Esophagus squamous epithelium (tissue), 4 donors: ENCODE results near the gene FBXO11.

Experiments
- CTCF ChIP-seq, 6 experiments: fragments of 450-650 bp in 4 of 6; fragments of 200-600 bp in 2 of 6; sonication (generic) in 2 of 6; IDR thresholded peaks; one replicate each; pipeline ENCODE4 v1.5.1; 2016 to 2019; ENCODE audit warnings: antibody characterized with exemption in 6 of 6, mild to moderate bottlenecking in 4 of 6, moderate library complexity in 4 of 6
- POLR2A ChIP-seq, 4 donors: fragments of 450-650 bp; IDR thresholded peaks; one replicate each; pipeline ENCODE4 v1.6.1; 2017; ENCODE audit warnings: antibody characterized with exemption in 4 of 4, mild to moderate bottlenecking in 4 of 4, moderate library complexity in 3 of 4

DNA sequence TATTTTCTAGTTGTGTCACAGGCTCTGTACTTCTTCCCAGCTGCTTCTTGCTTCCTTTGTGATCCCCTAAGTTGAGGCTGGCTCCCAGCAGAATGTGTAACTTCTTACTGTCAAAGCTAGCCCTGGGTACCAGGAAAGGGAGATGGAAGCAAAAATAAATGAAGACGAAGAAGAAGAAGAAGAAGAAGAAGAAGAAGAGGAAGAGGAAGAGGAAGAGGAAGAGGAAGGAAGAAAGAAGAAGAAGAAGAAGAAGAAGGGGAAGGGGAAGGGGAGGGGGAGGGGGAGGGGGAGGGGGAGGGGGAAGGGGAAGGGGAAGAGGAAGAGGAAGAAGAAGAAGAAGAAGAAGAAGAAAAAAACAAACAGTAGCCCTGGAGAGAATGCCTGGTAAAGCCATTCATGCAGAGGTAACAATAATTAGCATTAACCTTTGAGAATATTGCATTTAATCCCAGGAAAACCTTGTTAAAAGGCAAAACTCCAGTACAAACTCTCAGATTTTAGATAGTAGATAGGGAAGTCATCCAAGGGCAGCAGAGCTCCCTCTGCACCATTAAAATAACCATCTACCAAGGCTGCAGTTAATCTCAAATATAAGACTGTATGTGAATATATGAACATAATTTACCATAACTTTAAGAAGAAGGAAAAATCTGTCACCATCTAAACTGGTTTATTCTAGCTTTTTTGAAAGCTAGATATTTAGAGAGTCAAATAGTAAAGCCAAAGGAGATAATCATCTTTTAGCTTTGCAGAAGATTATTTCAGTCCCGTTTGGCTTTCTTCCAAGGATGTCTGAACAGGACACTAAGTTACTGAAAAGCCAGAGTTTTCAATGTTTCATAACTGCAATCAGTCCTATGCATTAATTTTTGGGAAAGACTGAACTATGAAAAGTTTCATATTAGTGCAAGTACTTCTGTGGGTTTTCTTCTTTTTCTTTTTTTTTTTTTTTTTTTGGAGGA, 44.3 kb upstream of the FBXO11 start:
- TF ChIP-seq CTCF (IDR thresholded peaks at IDR 0.05) (no peak), POLR2A (IDR thresholded peaks at IDR 0.05) (no peak)
